Measurements from ENCODE around the gene IKZF5. TPM values are rescaled to one million over a fixed set of nuclear protein-coding genes. Genes with fewer than 3 reads are reported as not detected.

Gene IKZF5
- total and polyA plus RNA-seq, 2 of the 4 experiments (the other 2 are of a cell fraction), result 2.9 to 4.4 TPM

DNA sequence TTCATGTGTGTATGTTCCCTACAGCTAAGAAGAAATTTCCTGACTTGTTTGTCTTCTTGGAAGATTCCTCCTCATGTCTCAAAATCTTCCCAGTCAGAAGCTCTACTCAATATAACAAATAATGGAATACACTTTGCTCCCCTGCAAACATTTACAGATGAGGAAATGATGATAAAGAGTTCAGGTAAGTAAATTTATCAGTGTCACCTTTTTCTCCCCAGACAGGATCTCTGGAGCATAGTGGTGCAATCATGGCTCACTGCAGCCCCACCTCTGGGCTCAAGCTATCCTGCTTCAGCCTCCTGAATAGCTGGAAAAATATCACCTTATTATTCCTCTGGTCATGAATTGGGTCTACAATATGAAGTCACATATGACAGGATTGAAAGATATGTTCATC lies 25.7 kb upstream of the IKZF5 start:
- dilution Hi-C loops (cut with HindIII; ENCODE audit: low sequenced_read_pairs, unreplicated experiment) (no loop called here), intact Hi-C loops (cut with micrococcal nuclease) (no loop called here), in situ Hi-C loops (cut with MboI; ENCODE audit: low sequenced_read_pairs) (loop anchor here (25.0 kb wide), 1 partner anchor 928 kb away; no protein-coding TSS in a partner anchor)
- H4K8ac ChIP-seq (ENCODE audit: low read depth in 2 of 2, low read length in 2 of 2), result no peak overlapping the region
- H3K9ac ChIP-seq (ENCODE audit: low read depth, low read length), result no peak overlapping the region
- H4K5ac ChIP-seq (ENCODE audit: low read depth, low read length), result no peak overlapping the region
- H3K4me3 ChIP-seq (ENCODE audit: insufficient read depth, low read depth, low read length), result no peak overlapping the region
- H3K79me1 ChIP-seq (ENCODE audit: low read depth in 1 of 2, low read length in 2 of 2), result no peaks in the 10 kb centered on the region
- H2AK5ac ChIP-seq (ENCODE audit: low read depth, low read length), result no peak overlapping the region
- DNase-seq, result no peak
- H3K4me1 ChIP-seq (ENCODE audit: control insufficient read depth, insufficient read depth, low read length), result no peaks in the 10 kb centered on the region
- TF ChIP-seq RCOR1 (IDR thresholded peaks at IDR 0.05; ENCODE audit: insufficient replicate concordance, low read length) (no peak), RAD21 (IDR thresholded peaks at IDR 0.05; ENCODE audit: low read length) (no peak), RFX5 (IDR thresholded peaks at IDR 0.05; ENCODE audit: low read depth, low read length) (no peak), BHLHE40 (IDR thresholded peaks at IDR 0.05; ENCODE audit: low read depth, low read length) (no peak), SMC3 (IDR thresholded peaks at IDR 0.05; ENCODE audit: low read depth, low read length) (no peak)
- TF ChIP-seq, protein P1, sequence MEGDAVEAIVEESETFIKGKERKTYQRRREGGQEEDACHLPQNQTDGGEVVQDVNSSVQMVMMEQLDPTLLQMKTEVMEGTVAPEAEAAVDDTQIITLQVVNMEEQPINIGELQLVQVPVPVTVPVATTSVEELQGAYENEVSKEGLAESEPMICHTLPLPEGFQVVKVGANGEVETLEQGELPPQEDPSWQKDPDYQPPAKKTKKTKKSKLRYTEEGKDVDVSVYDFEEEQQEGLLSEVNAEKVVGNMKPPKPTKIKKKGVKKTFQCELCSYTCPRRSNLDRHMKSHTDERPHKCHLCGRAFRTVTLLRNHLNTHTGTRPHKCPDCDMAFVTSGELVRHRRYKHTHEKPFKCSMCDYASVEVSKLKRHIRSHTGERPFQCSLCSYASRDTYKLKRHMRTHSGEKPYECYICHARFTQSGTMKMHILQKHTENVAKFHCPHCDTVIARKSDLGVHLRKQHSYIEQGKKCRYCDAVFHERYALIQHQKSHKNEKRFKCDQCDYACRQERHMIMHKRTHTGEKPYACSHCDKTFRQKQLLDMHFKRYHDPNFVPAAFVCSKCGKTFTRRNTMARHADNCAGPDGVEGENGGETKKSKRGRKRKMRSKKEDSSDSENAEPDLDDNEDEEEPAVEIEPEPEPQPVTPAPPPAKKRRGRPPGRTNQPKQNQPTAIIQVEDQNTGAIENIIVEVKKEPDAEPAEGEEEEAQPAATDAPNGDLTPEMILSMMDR (conservative IDR thresholded peaks at IDR 0.05; ENCODE audit: low read depth, low read length), result no peak
- TF ChIP-seq, protein P2, sequence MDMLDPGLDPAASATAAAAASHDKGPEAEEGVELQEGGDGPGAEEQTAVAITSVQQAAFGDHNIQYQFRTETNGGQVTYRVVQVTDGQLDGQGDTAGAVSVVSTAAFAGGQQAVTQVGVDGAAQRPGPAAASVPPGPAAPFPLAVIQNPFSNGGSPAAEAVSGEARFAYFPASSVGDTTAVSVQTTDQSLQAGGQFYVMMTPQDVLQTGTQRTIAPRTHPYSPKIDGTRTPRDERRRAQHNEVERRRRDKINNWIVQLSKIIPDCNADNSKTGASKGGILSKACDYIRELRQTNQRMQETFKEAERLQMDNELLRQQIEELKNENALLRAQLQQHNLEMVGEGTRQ (IDR thresholded peaks at IDR 0.05; ENCODE audit: low read depth, low read length), result no peak
- no peaks in the 10 kb centered on the region for H3K9me3 ChIP-seq (ENCODE audit: control insufficient read depth, insufficient read depth, low read length)
- BruUV-seq (replicated peaks), result no TSS peak
- H3K56ac ChIP-seq (ENCODE audit: extremely low read depth, insufficient read depth, low read length), result no peak overlapping the region
- H3K4ac ChIP-seq (ENCODE audit: low read depth, low read length), result no peak overlapping the region
- H3K23ac ChIP-seq (ENCODE audit: low read depth, low read length), result no peak overlapping the region
- POLR2A ChIA-PET (ENCODE audit: unreplicated experiment), result no interaction called here
- H3K18ac ChIP-seq (ENCODE audit: low read depth, low read length), result no peak overlapping the region
- H4K91ac ChIP-seq (ENCODE audit: insufficient read depth, low read depth, low read length), result no peak overlapping the region
- CTCF ChIA-PET, result interaction anchor here (1.4 to 1.5 kb wide), 2 partner anchors 9 to 12 kb away, joined by 4 to 7 read pairs; no protein-coding TSS in a partner anchor
- H2AK9ac ChIP-seq (replicated peaks; ENCODE audit: low read depth, low read length, poor library complexity), result no peak overlapping the region
- H3K27me3 ChIP-seq (ENCODE audit: control insufficient read depth, insufficient read depth, low read length), result no peaks in the 10 kb centered on the region
- H2BK5ac ChIP-seq (ENCODE audit: low read depth, low read length, poor library complexity, severe bottlenecking), result no peak overlapping the region
- no peak overlapping the region for H2BK15ac ChIP-seq (ENCODE audit: low read depth, low read length)
- no peak overlapping the region for H3K4me2 ChIP-seq (ENCODE audit: low read depth, low read length)
- no peaks in the 10 kb centered on the region for H3K9me1 ChIP-seq (ENCODE audit: insufficient read depth, low read length)
- no peak overlapping the region for H3K14ac ChIP-seq (replicated peaks; ENCODE audit: low read depth, low read length)
- H2BK120ac ChIP-seq (ENCODE audit: low read depth, low read length), result no peak overlapping the region
- 0 out of 2 replicates have a peak, but pooled peaks cover 1% of the 10 kb centered on the region for H3K36me3 ChIP-seq (ENCODE audit: control insufficient read depth, insufficient read depth, low read length)
- no peaks in the 10 kb centered on the region for H4K20me1 ChIP-seq (ENCODE audit: insufficient read depth, low read length)
- no peak overlapping the region for H2AFZ ChIP-seq (replicated peaks; ENCODE audit: low read length, poor library complexity)
- no peak for ATAC-seq (ENCODE audit: low read depth)
- H3K27ac ChIP-seq (ENCODE audit: insufficient read depth, low read length), result no peak overlapping the region
- no peak overlapping the region for H2BK20ac ChIP-seq (ENCODE audit: low read depth, low read length)

All from IMR-90 (cell line).